ENCODE data around the gene TTI1. TPM values are rescaled to one million over a fixed set of nuclear protein-coding genes. Genes with fewer than 3 reads are reported as not detected.

The TTI1 gene
- total RNA-seq, 4 donors from 2014 or later: 5.1 to 14.7 (median 10.5) TPM

GRCh38 chr20:38029453-38029852, 3.8 kb downstream of the TTI1 start:
- TF ChIP-seq POLR2A (IDR thresholded peaks at IDR 0.05): no peak
- no peak for TF ChIP-seq CTCF (IDR thresholded peaks at IDR 0.05)
- 90 to 95% methylated on average over 3 of the region's 3 CpGs for WGBS, 2 donors
- intact Hi-C loops (cut with DNase I): no loop called here
- Histone ChIP-seq H3K4me3 (no peak overlapping the region), H3K4me1 (peaks cover 10 to 31% (median 11%) of the 10 kb centered on the region in 3 donors), H3K36me3 (peaks cover 0 to 8% (median 0%) of the 10 kb centered on the region in 3 donors), H3K27ac (no peak overlapping the region), H3K27me3 (no peaks in the 10 kb centered on the region), H3K9me3 (no peaks in the 10 kb centered on the region)
- DNase-seq: no peak

- no peak overlapping the region for H3K27ac ChIP-seq
Observed at GRCh38 chr20:38024496-38024895, 8.8 kb downstream of the TTI1 start.

GRCh38 chr20:38023181-38024001, 9.9 kb downstream of the TTI1 start:
- no peak overlapping the region for H3K4me3 ChIP-seq
- no peaks in the 10 kb centered on the region for H3K27me3 ChIP-seq
- WGBS, 2 donors: 76 to 80% methylated on average over 5 of the region's 5 CpGs
- H3K27ac ChIP-seq: no peak overlapping the region
- DNase-seq: no peak
- H3K4me1 ChIP-seq: peaks cover 0 to 13% (median 0%) of the 10 kb centered on the region in 3 donors
- peaks cover 0 to 3% (median 2%) of the 10 kb centered on the region in 3 donors for H3K9me3 ChIP-seq
- TF ChIP-seq POLR2A (IDR thresholded peaks at IDR 0.05): no peak
- no peak for TF ChIP-seq CTCF (IDR thresholded peaks at IDR 0.05)
- intact Hi-C loops (cut with DNase I): no loop called here
- peaks cover 0 to 30% (median 0%) of the 10 kb centered on the region in 3 donors for H3K36me3 ChIP-seq

More at GRCh38 chr20:38024496-38024895, 8.8 kb downstream of the TTI1 start:
- whole genome bisulfite sequencing, 2 donors: 76 to 89% methylated on average over 5 of the region's 5 CpGs
- H3K27me3 ChIP-seq: no peaks in the 10 kb centered on the region
- DNase-seq: no peak
- TF ChIP-seq POLR2A (IDR thresholded peaks at IDR 0.05): no peak
- no peak for TF ChIP-seq CTCF (IDR thresholded peaks at IDR 0.05)
- intact Hi-C loops (cut with DNase I): no loop called here
- H3K4me1 ChIP-seq: peaks cover 0 to 13% (median 0%) of the 10 kb centered on the region in 3 donors
- H3K36me3 ChIP-seq: peaks cover 0 to 19% (median 0%) of the 10 kb centered on the region in 3 donors
- no peaks in the 10 kb centered on the region for H3K9me3 ChIP-seq
- H3K4me3 ChIP-seq: no peak overlapping the region

GRCh38 chr20:38021087-38021772, 12.0 kb downstream of the TTI1 start:
- Histone ChIP-seq H3K4me3 (no peak overlapping the region), H3K27ac (no peak overlapping the region), H3K27me3 (no peaks in the 10 kb centered on the region), H3K36me3 (peaks cover 0 to 52% (median 4%) of the 10 kb centered on the region in 3 donors), H3K4me1 (peaks cover 0 to 13% (median 0%) of the 10 kb centered on the region in 3 donors), H3K9me3 (peaks cover 0 to 16% (median 14%) of the 10 kb centered on the region in 3 donors)
- DNase-seq: no peak
- intact Hi-C loops (cut with DNase I): no loop called here
- 81 to 88% methylated on average over 2 of the region's 2 CpGs for WGBS, 2 donors
- TF ChIP-seq CTCF (IDR thresholded peaks at IDR 0.05): no peak
- TF ChIP-seq POLR2A (IDR thresholded peaks at IDR 0.05): no peak

- no peak for TF ChIP-seq CTCF (IDR thresholded peaks at IDR 0.05)
- TF ChIP-seq POLR2A (IDR thresholded peaks at IDR 0.05): no peak
- 82 to 97% methylated on average over 2 of the region's 2 CpGs for whole genome bisulfite sequencing, 2 donors
- H3K9me3 ChIP-seq: peaks cover 0 to 16% (median 14%) of the 10 kb centered on the region in 3 donors
- H3K4me3 ChIP-seq: no peak overlapping the region
- no peaks in the 10 kb centered on the region for H3K27me3 ChIP-seq
- no peaks in the 10 kb centered on the region for H3K4me1 ChIP-seq
- intact Hi-C loops (cut with DNase I): no loop called here
- no peak for DNase-seq
- H3K27ac ChIP-seq: no peak overlapping the region
- peaks cover 1 to 63% (median 4%) of the 10 kb centered on the region in 3 donors for H3K36me3 ChIP-seq
Observed at GRCh38 chr20:38018385-38018784, 14.9 kb downstream of the TTI1 start.
